Right ventricle myocardium inferior (tissue), 1 donor: Measurements from ENCODE around the gene UBE3D. TPM values are rescaled to one million over a fixed set of nuclear protein-coding genes. Genes with fewer than 3 reads are reported as not detected.
"Not testable (repeated sequence)": the region's sequence is repeated elsewhere in the genome, so short reads cannot be mapped to it uniquely, and the experiment has no call there.

Experiments
- ATAC-seq: fragments of 200-7000 bp; cut with Tn5 transposase; one replicate; pipeline ENCODE4 v1.9.1; 2020; ENCODE audit warnings: mild to moderate bottlenecking, moderate library complexity
- DNase-seq: peaks from one replicate; pipeline ENCODE4 v3.0.0; 2021; ENCODE audit errors: missing footprints
- intact Hi-C: fragments of 100-400 bp; cut with DNase I; formaldehyde crosslinking; loops from one replicate; pipeline ENCODE4 v1.11.0; 2022
- total RNA-seq: library from RNA; stranded (reverse); fragmentation: NEBNext Ultra II Directional; extraction: Animal tissue kit (Norgen Biotek cat#: 25700); gene quantifications from one replicate; pipeline ENCODE4 v1.2.1, GENCODE V29; 2021
- donor health status: DM: no; HTN: yes; CAD: no; lungs with severe emphysema.

The UBE3D gene
- total RNA-seq, 1 donor from 2014 or later: 2.3 TPM

GRCh38 chr6:83061190-83061589 lies 4.5 kb downstream of the UBE3D start:
- no peak for DNase-seq
- intact Hi-C loops: no loop called here
- no peak for ATAC-seq

GRCh38 chr6:83057705-83058321 lies 7.8 kb downstream of the UBE3D start:
- ATAC-seq: no peak
- no peak for DNase-seq
- intact Hi-C loops: loop anchor here (2.0 to 5.0 kb wide), 2 partner anchors 787 to 806 kb away; no protein-coding TSS in a partner anchor

GRCh38 chr6:83055366-83055964 lies 10.2 kb downstream of the UBE3D start:
- no peak for DNase-seq
- intact Hi-C loops: loop anchor here (5.0 kb wide), 1 partner anchor 803 kb away; no protein-coding TSS in a partner anchor

GRCh38 chr6:83053678-83054077 lies 12.0 kb downstream of the UBE3D start:
- no peak for ATAC-seq
- intact Hi-C loops: no loop called here
- no peak for DNase-seq

More at GRCh38 chr6:83055366-83055964, 10.2 kb downstream of the UBE3D start:
- ATAC-seq: peak; percentile 39

- DNase-seq (no peak), ATAC-seq (no peak)
- intact Hi-C loops: no loop called here
Measured at GRCh38 chr6:83051377-83052172, 14.1 kb downstream of the UBE3D start.

GRCh38 chr6:83047065-83047754 lies 18.4 kb downstream of the UBE3D start:
- no peak for ATAC-seq
- no peak for DNase-seq
- intact Hi-C loops: no loop called here

- no peak for ATAC-seq
- DNase-seq: no peak
- intact Hi-C loops: no loop called here
Measured at GRCh38 chr6:83044091-83044768, 21.4 kb downstream of the UBE3D start.

- no peak for DNase-seq
- intact Hi-C loops: no loop called here
- ATAC-seq: no peak
Measured at GRCh38 chr6:83042467-83043053, 23.1 kb downstream of the UBE3D start.

GRCh38 chr6:83038246-83038645 lies 27.4 kb downstream of the UBE3D start:
- ATAC-seq: no peak
- intact Hi-C loops: no loop called here
- DNase-seq: no peak

GRCh38 chr6:83031689-83032088 lies 34.0 kb downstream of the UBE3D start:
- no peak for ATAC-seq
- intact Hi-C loops: no loop called here
- no peak for DNase-seq

- DNase-seq: no peak
- intact Hi-C loops: no loop called here
- ATAC-seq: no peak
Measured at GRCh38 chr6:83019741-83020140, 45.9 kb downstream of the UBE3D start.

- intact Hi-C loops, ATAC-seq, DNase-seq: not testable (repeated sequence)
Measured at GRCh38 chr6:83011131-83011530, 54.5 kb downstream of the UBE3D start.

- intact Hi-C loops: no loop called here
- ATAC-seq: no peak
- DNase-seq: no peak
Measured at GRCh38 chr6:83008626-83009025, 57.0 kb downstream of the UBE3D start.

GRCh38 chr6:83006270-83006905 lies 59.3 kb downstream of the UBE3D start:
- no peak for ATAC-seq
- intact Hi-C loops: no loop called here
- no peak for DNase-seq

- no peak for DNase-seq
- intact Hi-C loops: no loop called here
- ATAC-seq: no peak
Measured at GRCh38 chr6:82996156-82996555, 69.5 kb downstream of the UBE3D start.

- DNase-seq (no peak), ATAC-seq (no peak)
- intact Hi-C loops: no loop called here
Measured at GRCh38 chr6:82995066-82995465, 70.6 kb downstream of the UBE3D start.

GRCh38 chr6:82989736-82990290 lies 75.8 kb downstream of the UBE3D start:
- intact Hi-C loops: no loop called here
- DNase-seq: no peak
- ATAC-seq: no peak

- intact Hi-C loops: no loop called here
- no peak for DNase-seq
- ATAC-seq: no peak
Measured at GRCh38 chr6:82988930-82989351, 76.7 kb downstream of the UBE3D start.
